HG03175 (cell line): ENCODE results near the gene PLEKHG5.

Experiments
- ATAC-seq: cut with Tn5 transposase; IDR thresholded peaks from one replicate; pipeline ENCODE4 v1.9.1; 2021; ENCODE audit warnings: mild to moderate bottlenecking, moderate library complexity; ENCODE audit not compliant: unreplicated experiment

The PLEKHG5 gene

GRCh38 chr1:6427441-6428390, 63.8 kb downstream of the PLEKHG5 start:
- no peak for ATAC-seq

DNA sequence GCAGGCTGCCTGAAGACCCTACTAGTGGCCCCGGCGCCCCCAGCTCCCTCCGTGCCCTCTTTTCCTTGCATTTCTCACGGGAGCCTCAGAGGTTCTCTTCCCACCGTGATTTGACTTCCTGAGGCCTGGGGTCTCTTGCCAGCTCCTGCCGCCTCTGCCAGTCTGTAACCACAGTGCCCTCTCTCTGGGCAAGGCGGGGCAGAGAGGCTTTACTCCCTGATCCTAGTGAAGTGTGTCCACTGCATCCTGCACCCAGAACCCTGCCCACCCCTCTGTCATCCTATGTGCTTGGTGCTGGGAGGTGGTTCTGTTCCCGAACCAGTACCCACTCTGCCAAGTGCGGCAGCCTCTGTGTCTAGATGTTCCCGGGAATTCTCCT, 64.5 kb downstream of the PLEKHG5 start:
- ATAC-seq: no peak

GRCh38 chr1:6426277-6426971, 65.0 kb downstream of the PLEKHG5 start:
- ATAC-seq: no peak

DNA sequence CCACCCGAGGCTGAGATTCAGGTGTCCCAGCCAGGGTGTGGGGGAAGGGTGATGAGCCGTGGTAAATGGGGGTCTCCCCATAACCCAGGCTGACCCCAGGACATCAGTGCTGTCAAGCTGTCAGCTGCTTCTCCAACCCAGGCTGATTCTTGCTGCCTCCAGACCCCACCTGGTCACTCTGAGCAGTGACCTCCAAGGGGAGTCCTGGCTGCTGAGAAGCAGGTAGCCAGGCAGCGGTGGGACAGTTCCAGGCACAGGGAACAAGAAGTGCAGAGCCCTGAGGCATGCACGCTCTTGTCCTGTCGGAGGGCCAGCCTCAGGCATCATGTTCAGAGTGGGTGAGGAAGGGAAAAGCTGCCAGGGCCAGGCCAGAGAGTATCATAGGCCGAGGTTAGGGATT, 65.8 kb downstream of the PLEKHG5 start:
- no peak for ATAC-seq

GRCh38 chr1:6424619-6425593, 66.6 kb downstream of the PLEKHG5 start, which contains the start of gene ESPN:
TSS of gene ESPN (plus strand) at chr1:6424776. CDS start at chr1:6424956, 180 bp downstream.
- ATAC-seq: no peak

GRCh38 chr1:6424000-6424565, 67.4 kb downstream of the PLEKHG5 start:
- no peak for ATAC-seq

DNA sequence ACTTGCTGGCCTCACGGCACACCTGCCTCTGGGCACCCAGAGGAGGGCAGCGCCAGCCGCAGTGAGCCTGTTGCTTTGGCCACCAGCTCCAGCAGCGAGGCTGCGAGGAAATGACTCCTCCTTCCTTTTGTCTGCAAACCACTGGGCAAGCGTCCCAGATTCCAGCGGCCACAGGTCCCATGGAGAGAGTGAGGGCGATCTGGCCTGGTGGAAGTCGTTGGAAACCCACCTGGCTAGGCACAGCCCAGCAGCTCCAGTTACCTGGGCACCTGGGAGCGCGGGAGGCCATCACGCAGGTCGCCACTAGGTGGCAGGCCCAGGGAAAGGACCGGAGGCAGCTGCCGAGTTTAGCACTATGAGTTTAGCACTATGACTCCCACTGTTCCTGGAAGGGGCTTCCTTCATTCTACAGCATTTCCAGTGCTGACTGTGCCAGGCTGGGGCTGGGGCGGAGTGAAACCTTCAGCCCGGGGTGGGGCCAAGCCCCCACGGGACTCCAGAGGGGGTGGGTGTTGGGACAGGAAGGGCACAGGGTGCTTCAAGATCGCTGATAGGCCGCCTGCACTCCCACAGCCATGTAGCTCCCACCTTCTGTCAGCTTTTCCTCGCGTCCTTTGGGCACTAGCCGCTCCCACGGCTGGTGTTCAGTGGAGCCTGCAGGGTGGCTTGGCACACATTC, 68.0 kb downstream of the PLEKHG5 start:
- no peak for ATAC-seq

DNA sequence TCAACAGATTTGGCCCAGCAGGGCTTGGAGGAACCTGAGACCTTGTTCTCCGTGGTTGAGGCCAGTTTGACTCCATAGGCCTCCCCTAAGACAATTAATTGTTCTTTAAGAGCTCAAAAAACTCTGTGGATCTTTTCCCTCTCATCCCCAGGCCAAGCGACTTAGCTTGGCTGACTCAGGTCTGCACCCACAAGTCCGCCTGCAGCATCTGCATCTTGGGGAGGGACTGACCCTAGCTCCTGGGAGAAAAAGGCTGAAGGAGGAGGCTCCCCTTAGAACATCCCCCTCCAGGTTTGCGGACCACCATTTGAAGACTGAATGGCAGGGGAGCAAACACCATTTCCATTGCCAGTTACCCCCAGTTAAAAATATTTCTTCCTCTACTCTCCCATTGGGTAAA, 70.2 kb downstream of the PLEKHG5 start:
- no peak for ATAC-seq

DNA sequence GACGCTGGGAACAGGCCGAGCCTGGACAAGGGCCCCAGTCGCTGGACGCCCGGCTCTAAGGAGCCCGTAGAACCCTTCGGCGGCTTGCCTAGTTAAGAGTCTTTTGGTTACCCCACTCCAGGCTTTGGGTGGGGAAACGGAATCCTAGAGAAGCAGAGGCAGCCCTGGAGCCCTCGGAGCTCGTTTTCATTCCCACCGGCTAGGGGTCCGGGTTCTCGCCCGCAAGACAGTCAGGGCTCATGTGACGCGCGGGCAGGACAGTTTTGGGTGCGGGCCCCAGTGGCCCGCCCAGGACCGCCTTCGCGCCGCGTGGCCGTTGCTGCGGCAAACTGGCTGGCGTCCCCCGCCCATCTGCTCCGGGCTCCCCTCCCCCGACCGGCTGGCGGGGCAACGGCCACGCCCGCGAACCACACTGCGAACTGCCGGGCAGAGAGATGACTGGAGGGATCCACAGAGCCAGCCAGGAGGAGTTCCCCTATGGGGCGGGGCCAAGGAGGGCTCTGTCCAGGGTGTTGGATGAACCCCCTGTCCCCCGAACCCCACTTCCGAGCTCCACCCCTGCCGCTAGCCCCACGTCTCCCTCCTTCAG, 70.9 kb downstream of the PLEKHG5 start:
- no peak for ATAC-seq

GRCh38 chr1:6419804-6420453, 71.5 kb downstream of the PLEKHG5 start, which contains the start of gene HES2:
TSS of gene HES2 (minus strand) at chr1:6419919. CDS start at chr1:6419820, 99 bp downstream.
- no peak for ATAC-seq

- ATAC-seq: no peak
These were observed 72.1 kb downstream of the PLEKHG5 start for GRCh38 chr1:6419397-6419803.

GRCh38 chr1:6418668-6419396, 72.6 kb downstream of the PLEKHG5 start:
- ATAC-seq: no peak

DNA sequence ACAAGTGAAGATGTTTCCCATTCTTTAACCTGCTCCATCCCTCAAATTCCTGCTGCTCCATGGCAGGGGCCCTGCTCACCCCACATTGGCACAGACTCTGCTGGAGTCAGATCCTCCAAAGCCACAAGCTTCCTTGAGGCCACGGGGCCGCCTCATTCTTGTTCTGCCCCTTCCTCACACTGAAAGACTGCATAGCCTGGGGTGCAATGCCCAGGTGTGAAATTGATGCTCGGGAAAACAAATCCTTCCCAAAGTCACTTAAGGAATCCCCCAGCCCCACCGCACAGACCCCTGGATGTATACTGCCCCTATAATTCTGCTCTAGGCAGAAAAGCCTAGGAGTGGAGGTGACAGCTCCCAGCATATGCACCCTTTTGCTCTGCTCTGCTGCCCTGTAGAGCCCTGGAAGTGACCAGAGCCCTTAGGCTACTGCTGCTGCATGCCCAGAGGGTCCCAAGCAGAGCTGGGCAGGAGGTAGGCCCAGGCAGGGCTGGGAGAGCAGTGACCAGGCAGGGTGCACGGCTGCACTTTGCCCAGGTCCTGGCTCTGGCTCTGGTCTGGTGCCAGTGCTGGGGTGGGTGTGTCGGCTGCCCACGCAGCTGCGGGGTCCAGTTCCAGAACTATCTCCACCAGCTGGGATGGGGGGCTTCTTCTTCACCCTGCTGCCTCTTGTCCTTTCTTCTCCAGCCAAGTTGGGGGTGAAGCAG, 73.4 kb downstream of the PLEKHG5 start:
- no peak for ATAC-seq
